Activated CD4-positive, alpha-beta T cell treated with anti-CD3 and anti-CD28 coated beads, Interleukin-2, amount 50 U/mL, for 24 hours (primary cell): ENCODE data around the gene SDC3.

Experiments used
- DNase-seq, 2 donors: peaks; one replicate each; pipeline ENCODE4 v3.0.0-alpha.2; 2020; ENCODE audit warnings: low read depth in 1 of 2, low spot score in 1 of 2

Gene SDC3

GRCh38 chr1:30905403-30905802, 3.2 kb downstream of the SDC3 start:
- DNase-seq: no peak

- DNase-seq: no peak
Observed at GRCh38 chr1:30904962-30905335, 3.6 kb downstream of the SDC3 start.

- no peak for DNase-seq
Observed at GRCh38 chr1:30904191-30904961, 4.2 kb downstream of the SDC3 start.

GRCh38 chr1:30903343-30904034, 5.1 kb downstream of the SDC3 start:
- no peak for DNase-seq

- DNase-seq: no peak
Observed at GRCh38 chr1:30902593-30903290, 5.8 kb downstream of the SDC3 start.

GRCh38 chr1:30901798-30902581, 6.6 kb downstream of the SDC3 start:
- DNase-seq: no peak

- no peak for DNase-seq
Observed at GRCh38 chr1:30900931-30901560, 7.5 kb downstream of the SDC3 start.

- no peak for DNase-seq
Observed at GRCh38 chr1:30900486-30900885, 8.1 kb downstream of the SDC3 start.

- DNase-seq: no peak
Observed at GRCh38 chr1:30899577-30900389, 8.8 kb downstream of the SDC3 start.

GRCh38 chr1:30898031-30898815, 10.3 kb downstream of the SDC3 start:
- no peak for DNase-seq

- DNase-seq: no peak
Observed at GRCh38 chr1:30896905-30897304, 11.7 kb downstream of the SDC3 start.

- no peak for DNase-seq
Observed at GRCh38 chr1:30895944-30896660, 12.5 kb downstream of the SDC3 start.

- DNase-seq: no peak
Observed at GRCh38 chr1:30895382-30895943, 13.1 kb downstream of the SDC3 start.

- no peak for DNase-seq
Observed at GRCh38 chr1:30894508-30894973, 14.0 kb downstream of the SDC3 start.

GRCh38 chr1:30893776-30894507, 14.6 kb downstream of the SDC3 start:
- DNase-seq: no peak

- DNase-seq: no peak
Observed at GRCh38 chr1:30892671-30893073, 15.9 kb downstream of the SDC3 start.

GRCh38 chr1:30891227-30891552, 17.4 kb downstream of the SDC3 start:
- no peak for DNase-seq
